Smooth muscle cell of bladder (primary cell): ENCODE measurements around the gene MMEL1. TPM values are rescaled to one million over a fixed set of nuclear protein-coding genes. Genes with fewer than 3 reads are reported as not detected.

Source experiments
- total RNA-seq: library from RNA; depleted of rRNA; stranded (reverse); fragments of >200 nt; gene quantifications from 2 replicates; pipeline ENCODE4 v1.2.3, GENCODE V29; 2014

Gene MMEL1, protein sequence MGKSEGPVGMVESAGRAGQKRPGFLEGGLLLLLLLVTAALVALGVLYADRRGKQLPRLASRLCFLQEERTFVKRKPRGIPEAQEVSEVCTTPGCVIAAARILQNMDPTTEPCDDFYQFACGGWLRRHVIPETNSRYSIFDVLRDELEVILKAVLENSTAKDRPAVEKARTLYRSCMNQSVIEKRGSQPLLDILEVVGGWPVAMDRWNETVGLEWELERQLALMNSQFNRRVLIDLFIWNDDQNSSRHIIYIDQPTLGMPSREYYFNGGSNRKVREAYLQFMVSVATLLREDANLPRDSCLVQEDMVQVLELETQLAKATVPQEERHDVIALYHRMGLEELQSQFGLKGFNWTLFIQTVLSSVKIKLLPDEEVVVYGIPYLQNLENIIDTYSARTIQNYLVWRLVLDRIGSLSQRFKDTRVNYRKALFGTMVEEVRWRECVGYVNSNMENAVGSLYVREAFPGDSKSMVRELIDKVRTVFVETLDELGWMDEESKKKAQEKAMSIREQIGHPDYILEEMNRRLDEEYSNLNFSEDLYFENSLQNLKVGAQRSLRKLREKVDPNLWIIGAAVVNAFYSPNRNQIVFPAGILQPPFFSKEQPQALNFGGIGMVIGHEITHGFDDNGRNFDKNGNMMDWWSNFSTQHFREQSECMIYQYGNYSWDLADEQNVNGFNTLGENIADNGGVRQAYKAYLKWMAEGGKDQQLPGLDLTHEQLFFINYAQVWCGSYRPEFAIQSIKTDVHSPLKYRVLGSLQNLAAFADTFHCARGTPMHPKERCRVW
- total RNA-seq = under 0.01 TPM in 1 of 2 replicates, not detected in the other

GRCh38 chr1:2632561-2633361 is at the start of gene MMEL1:
TSS of gene MMEL1 (minus strand) at chr1:2633016. CDS start at chr1:2629484, 3,532 bp downstream.

GRCh38 chr1:2586154-2587070 is 46.4 kb downstream of the MMEL1 start, which contains the start of gene PRXL2B:
TSS of gene PRXL2B (plus strand) at chr1:2586777. CDS start at chr1:2586886, 109 bp downstream.

GRCh38 chr1:2556277-2556677 is 76.5 kb downstream of the MMEL1 start, which contains the start of gene TNFRSF14:
TSS of gene TNFRSF14 (plus strand) at chr1:2556371. CDS start at chr1:2556665, 294 bp downstream.

Other genes with a start within 250 kb of the MMEL1 start
- gene MORN1, start 241.5 kb downstream of the MMEL1 start, total RNA-seq = 6.4 and 12.1 TPM in 2 replicates
- gene RER1, start 241.2 kb downstream of the MMEL1 start, total RNA-seq = 79.4 and 102 TPM in 2 replicates
- 22.9 and 26.8 TPM in 2 replicates for gene PEX10, start 220.5 kb downstream of the MMEL1 start, total RNA-seq
- gene PLCH2, start 156.7 kb downstream of the MMEL1 start, total RNA-seq = 0.09 and 0.14 TPM in 2 replicates
- gene PANK4, start 106.4 kb downstream of the MMEL1 start, total RNA-seq = 14.8 and 17.7 TPM in 2 replicates
- gene HES5, start 102.8 kb downstream of the MMEL1 start, total RNA-seq = not detected in 2 replicates
- gene TNFRSF14, start 76.6 kb downstream of the MMEL1 start, total RNA-seq = 15.4 and 44.7 TPM in 2 replicates
- 5.5 and 6.0 TPM in 2 replicates for gene PRXL2B, start 46.2 kb downstream of the MMEL1 start, total RNA-seq
- under 0.01 and 0.09 TPM in 2 replicates for gene TTC34, start 168.7 kb upstream of the MMEL1 start, total RNA-seq